Measurements from ENCODE around the gene CIT. TPM values are rescaled to one million over a fixed set of nuclear protein-coding genes. Genes with fewer than 3 reads are reported as not detected.
A peak's percentile ranks its signal among the peaks of the same experiment; 100 is the strongest.

Gene CIT
- total and polyA plus RNA-seq, 2 experiments from 2014 or later = 1.4 to 30.3 TPM

- H3K27ac ChIP-seq = no peak overlapping the region
Measured at GRCh38 chr12:119694111-119694510, 183.0 kb downstream of the CIT start.

GRCh38 chr12:119693511-119693910 lies 183.6 kb downstream of the CIT start:
- Histone ChIP-seq H3K9me3 (ENCODE audit: low read depth) (no peaks in the 10 kb centered on the region), H3K4me1 (ENCODE audit: low read depth) (no peaks in the 10 kb centered on the region), H3K36me3 (no peaks in the 10 kb centered on the region), H3K27ac (no peak overlapping the region), H3K4me3 (no peak overlapping the region), H3K27me3 (no peaks in the 10 kb centered on the region)
- TF ChIP-seq, protein P1, sequence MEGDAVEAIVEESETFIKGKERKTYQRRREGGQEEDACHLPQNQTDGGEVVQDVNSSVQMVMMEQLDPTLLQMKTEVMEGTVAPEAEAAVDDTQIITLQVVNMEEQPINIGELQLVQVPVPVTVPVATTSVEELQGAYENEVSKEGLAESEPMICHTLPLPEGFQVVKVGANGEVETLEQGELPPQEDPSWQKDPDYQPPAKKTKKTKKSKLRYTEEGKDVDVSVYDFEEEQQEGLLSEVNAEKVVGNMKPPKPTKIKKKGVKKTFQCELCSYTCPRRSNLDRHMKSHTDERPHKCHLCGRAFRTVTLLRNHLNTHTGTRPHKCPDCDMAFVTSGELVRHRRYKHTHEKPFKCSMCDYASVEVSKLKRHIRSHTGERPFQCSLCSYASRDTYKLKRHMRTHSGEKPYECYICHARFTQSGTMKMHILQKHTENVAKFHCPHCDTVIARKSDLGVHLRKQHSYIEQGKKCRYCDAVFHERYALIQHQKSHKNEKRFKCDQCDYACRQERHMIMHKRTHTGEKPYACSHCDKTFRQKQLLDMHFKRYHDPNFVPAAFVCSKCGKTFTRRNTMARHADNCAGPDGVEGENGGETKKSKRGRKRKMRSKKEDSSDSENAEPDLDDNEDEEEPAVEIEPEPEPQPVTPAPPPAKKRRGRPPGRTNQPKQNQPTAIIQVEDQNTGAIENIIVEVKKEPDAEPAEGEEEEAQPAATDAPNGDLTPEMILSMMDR (IDR thresholded peaks at IDR 0.05; ENCODE audit: low read depth, low read length) = no peak
- DNase-seq (ENCODE audit: low read depth in 1 of 2, low spot score in 1 of 2) = no peak

More at GRCh38 chr12:119694111-119694510, 183.0 kb downstream of the CIT start:
- Histone ChIP-seq H3K36me3 (no peaks in the 10 kb centered on the region), H3K4me3 (no peak overlapping the region), H3K9me3 (ENCODE audit: low read depth) (no peaks in the 10 kb centered on the region), H3K4me1 (ENCODE audit: low read depth) (no peaks in the 10 kb centered on the region), H3K27me3 (no peaks in the 10 kb centered on the region)
- no peak for DNase-seq (ENCODE audit: low read depth in 1 of 2, low spot score in 1 of 2)
- TF ChIP-seq, protein P1 (IDR thresholded peaks at IDR 0.05; ENCODE audit: low read depth, low read length) = no peak

DNA sequence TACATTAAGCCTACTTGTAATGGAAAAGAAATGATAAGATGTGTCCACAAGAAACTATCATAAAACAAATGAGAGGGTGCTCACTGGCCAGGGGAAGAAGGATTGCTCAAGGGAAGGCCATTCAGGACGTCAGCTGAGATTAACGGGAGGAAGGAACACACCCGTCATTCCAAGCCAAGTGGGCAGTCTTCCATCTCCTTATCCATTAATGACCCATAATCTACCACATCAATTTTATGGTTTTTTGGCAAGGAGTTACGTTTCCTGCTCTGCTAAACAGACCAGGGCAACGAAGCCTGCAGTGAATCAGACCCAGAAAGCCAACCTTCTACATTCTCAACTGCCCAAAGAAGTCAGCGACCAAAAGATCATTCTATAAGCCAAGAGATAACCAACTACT lies 184.1 kb downstream of the CIT start:
- Histone ChIP-seq H3K4me1 (ENCODE audit: low read depth) (no peaks in the 10 kb centered on the region), H3K4me3 (no peak overlapping the region), H3K27ac (no peak overlapping the region), H3K9me3 (ENCODE audit: low read depth) (no peaks in the 10 kb centered on the region), H3K27me3 (no peaks in the 10 kb centered on the region), H3K36me3 (no peaks in the 10 kb centered on the region)
- peak in 1 of 2 donors; percentile 98 for DNase-seq (ENCODE audit: low read depth in 1 of 2, low spot score in 1 of 2)
- TF ChIP-seq, protein P1 (IDR thresholded peaks at IDR 0.05; ENCODE audit: low read depth, low read length) = no peak

DNA sequence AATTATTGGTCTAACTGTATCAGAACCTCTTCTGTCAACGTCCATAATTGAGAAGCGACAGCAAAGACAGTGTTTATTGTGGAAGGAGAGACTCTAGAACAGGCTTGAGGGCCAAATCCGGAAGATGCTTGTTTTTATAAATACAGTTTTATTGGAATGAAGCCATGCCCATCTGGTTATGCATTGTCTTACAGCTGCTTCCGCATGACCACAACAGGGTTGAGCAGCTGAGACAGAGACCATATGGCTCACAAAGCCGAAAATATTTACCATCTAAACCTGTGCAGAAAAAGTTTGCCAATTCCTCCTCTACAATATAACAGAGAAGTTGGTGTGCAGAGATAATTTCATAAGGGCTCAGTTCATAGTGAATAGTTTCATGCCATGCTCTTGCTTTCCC lies 184.7 kb downstream of the CIT start:
- H3K4me1 ChIP-seq (ENCODE audit: low read depth) = no peaks in the 10 kb centered on the region
- peak in 1 of 2 donors; percentile 78 for DNase-seq (ENCODE audit: low read depth in 1 of 2, low spot score in 1 of 2)
- no peaks in the 10 kb centered on the region for H3K27me3 ChIP-seq
- TF ChIP-seq, protein P1 (IDR thresholded peaks at IDR 0.05; ENCODE audit: low read depth, low read length) = no peak
- H3K9me3 ChIP-seq (ENCODE audit: low read depth) = no peaks in the 10 kb centered on the region
- H3K27ac ChIP-seq = no peak overlapping the region
- no peak overlapping the region for H3K4me3 ChIP-seq
- H3K36me3 ChIP-seq = no peaks in the 10 kb centered on the region

GRCh38 chr12:119691202-119691810 lies 185.8 kb downstream of the CIT start:
- TF ChIP-seq, protein P1 (IDR thresholded peaks at IDR 0.05; ENCODE audit: low read depth, low read length) = no peak
- Histone ChIP-seq H3K4me1 (ENCODE audit: low read depth) (no peaks in the 10 kb centered on the region), H3K4me3 (no peak overlapping the region), H3K36me3 (no peaks in the 10 kb centered on the region), H3K27me3 (no peaks in the 10 kb centered on the region), H3K27ac (no peak overlapping the region), H3K9me3 (ENCODE audit: low read depth) (no peaks in the 10 kb centered on the region)
- DNase-seq (ENCODE audit: low read depth in 1 of 2, low spot score in 1 of 2) = no peak

All from cardiac muscle cell (in vitro differentiated cells and primary cell).